NCI-H748 (cell line): ENCODE data around the gene TLL2.

Source experiments
- DNase-seq: peaks from one replicate; lab custom pipeline; 2025; ENCODE audit not compliant: unreplicated experiment; lab: John Stamatoyannopoulos, UW

TLL2 gene

DNA sequence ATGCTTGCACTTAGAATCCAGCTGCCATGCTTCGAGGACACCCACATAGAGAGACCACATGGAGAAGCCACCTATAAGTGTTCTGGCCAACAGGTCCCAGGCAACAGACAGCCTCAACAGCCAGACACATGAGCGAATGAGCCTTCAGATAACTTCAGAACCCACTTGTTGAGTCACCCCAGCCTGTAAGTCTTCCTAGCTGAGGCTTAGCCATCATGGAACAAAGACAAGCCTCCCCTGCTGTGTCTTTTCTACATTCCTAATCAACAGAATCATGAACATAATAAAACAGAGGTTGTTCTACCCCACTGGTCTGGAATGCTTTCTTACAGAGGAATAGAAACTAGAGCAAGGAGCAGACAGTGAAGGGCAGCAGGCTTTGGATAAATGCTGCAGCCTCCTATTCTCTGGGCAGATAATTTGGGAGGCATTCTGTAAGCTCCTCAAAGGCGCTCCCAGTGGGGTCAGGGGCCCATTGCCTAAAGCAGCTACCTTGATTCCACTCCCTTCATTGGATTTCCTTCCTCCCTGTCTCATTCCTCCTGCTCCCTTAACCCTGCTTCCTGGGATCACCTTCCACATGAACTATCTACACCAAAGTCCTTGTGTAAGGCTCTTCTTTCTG, 4.6 kb downstream of the TLL2 start:
- no peak for DNase-seq

DNA sequence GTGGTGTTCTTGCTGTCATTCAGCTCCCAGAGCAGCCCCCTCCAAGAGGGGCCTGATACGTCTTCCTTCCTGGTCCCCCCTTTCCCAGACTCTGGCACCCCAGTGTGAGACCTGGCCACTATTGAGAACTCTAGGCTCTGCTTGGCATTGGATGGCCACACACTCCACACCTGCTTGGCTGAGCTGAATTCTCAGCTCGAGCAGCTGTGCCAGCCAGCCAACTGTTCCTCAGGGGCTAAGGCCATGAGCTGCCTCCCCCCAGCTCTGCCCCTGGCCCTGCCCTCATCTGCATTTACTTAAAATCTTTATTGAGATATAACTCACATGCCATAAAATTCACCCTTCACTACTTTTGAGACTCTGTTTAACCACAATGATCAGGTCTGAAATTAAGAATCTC, 6.7 kb downstream of the TLL2 start:
- DNase-seq: no peak

DNA sequence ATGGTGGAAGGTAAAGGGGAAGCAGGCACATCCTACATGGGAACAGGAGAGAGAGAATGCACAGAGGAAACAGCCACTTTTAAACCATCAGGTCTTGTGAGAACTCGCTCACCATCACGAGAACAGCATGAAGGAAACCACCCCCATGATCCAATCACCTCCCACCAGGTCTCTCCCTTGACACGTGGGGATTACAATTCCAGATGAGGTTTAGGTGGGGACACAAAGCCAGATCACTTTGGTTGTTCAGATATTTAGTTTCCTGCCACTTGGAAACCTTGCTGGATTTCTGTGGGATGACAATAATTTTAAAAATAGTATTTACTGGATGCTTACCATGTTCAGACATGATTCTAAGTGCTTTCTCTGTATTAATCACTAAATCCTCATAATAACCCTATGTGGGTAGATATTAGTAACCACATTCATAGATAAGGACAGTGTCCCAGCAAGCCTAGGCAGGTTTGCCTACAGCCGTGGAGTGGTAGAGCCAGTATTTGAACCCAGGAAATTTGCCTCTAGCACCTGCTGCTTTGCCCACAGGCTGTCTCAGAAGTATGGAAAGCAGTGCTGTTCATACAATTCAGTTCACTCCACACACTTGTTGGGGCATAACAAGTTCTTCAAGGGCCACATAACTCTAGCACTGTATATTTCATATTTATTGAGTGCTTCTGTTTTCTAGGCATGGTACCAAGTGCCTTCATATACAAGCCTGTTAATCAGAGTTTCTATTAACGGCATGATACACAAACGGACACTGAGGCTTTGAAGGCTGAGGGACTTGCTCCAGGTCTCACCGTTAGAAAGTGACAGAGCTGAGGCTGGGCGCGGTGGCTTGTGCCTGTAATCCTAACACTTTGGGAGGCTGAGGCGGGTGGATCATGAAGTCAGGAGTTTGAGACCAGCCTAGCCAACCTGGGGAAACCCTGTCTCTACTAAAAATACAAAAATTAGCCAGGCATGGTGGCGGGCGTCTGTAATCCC, 8.3 kb downstream of the TLL2 start:
- DNase-seq: no peak

DNA sequence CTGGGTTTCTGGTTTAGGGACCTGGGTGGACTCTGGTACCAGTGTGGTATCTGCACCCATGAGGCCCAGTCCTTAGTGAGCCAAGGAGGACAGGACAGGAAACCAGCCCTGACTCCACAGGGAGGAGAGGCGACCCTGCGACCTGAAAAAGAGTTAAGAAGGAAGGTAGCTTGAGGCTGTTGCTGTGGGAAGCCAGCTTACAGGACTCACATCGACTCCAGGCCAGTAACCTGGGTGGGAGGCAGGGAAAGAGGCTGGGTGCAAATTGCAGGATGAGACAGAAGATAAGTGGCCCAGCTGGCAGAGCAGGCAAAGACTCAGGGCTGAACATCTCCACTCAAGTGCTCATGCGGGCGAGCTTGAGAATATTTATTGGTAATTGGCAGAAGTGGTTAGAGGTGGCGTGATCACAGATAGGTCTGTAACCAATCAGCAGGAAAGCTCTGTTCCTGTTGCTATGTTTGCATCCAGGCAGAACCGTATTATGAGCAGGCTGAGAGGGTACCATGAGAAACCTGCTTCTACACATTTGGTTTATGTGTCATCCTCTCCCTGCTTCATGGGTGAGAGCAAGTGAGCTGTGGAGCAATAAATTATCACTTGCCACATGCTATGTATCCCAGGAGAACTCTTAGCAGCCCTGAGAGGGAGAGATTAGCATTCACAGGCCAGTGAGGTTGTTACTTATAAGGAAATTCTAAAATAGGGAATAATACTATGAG, 11.0 kb downstream of the TLL2 start:
- no peak for DNase-seq

DNA sequence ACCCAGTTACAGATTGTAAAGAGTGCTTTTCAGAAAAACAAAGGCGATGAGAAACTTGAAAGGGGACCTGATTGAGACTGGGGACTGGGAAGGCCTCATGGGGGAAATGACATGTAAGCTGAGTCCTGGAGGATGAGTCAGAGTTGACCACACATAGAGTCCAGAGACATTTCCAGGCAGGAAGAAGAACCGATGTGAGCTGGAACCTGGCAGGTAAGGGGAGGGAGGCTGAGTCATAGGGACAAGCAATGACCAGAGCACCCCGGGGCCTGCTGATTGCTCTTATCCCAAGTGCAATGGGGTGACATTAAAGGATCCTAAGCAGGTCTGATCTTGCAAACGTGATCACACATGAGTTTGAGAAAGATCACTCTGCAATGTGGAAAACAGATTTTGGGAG, 11.7 kb downstream of the TLL2 start:
- DNase-seq: no peak

DNA sequence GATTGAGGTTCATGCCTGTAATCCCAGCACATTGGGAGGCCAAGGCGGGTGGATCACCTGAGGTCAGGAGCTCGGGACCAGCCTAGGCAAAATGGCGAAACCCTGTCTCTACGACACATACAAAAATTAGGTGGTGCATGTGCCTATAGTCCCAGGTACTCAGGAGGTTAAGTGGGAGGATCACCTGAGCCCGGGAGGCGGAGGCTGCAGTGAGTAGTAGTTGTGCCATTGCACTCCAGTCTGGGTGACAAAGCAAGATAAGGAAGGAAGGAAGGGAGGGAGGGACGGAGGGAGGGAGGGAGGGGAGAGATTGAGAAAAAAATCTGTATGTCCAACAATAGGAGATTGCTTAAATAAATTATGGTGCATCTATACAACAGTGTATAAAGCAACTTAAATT, 13.2 kb downstream of the TLL2 start:
- DNase-seq: no peak

DNA sequence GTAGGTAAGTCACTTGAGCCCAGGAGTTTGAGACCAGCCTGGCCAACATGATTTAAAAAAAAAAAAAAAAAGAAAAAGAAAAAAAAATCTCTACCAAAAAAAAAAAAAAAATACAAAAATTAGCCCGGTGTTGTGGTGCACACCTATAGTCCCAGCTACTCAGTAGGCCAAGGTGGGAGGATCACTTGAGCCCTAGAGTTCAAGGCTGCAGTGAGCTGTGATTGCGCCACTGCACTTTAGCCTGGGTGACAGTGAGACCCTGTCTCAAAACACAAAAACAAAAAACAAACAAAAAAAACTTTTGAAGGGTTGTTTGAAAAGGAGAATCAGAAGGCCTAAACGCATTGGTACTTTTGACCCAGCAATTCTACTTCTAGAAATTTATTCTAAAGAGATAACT, 13.7 kb downstream of the TLL2 start:
- no peak for DNase-seq

DNA sequence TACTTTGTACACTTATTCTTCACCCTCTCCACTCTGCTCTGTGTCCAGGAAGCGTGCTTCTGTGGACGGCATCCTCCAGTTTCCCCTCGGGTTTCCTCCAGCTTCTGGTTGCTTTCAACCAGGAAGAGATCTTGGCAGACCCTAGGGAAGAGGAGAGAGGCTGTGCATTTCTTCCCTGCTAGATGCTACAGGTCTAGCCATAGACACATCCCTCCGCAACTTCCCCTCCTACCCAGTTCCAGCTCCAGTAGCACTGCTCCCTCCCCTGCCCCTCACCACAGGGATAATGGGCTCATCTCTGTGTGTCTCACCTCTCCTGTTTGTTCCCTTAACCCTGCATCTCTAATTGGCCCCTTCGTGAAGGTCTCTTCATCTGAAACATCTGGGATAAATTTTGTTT, 16.3 kb downstream of the TLL2 start:
- DNase-seq: no peak

DNA sequence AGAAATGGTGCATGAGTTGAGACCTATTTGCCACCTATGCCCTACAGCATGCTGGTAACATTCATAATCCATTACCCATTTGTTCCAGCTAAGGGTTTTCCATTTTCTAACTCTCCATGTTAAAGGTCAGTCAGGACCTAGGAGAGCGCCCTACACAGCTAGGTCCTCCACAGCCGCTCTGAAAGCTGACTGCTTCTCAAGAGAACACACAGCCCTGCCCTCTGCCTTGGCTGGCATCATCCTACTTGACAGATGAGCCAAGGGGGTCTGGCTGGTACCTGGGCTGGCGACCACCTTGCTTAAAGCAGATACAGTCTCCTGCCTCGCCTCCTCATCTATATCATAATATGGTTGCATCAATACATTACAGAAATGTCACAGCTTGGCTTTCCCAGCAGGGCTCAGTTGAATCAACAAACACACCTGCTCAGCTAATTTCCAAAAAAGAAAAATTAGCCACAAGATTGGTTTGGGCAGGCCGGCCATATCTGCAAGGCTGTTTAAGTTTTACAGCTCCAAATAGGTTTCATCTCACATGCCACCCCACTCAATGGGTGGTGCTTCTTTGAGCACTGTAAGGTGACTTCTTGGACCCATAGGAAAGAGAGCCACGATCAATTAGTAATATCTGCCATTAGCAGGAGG, 17.3 kb downstream of the TLL2 start:
- no peak for DNase-seq

DNA sequence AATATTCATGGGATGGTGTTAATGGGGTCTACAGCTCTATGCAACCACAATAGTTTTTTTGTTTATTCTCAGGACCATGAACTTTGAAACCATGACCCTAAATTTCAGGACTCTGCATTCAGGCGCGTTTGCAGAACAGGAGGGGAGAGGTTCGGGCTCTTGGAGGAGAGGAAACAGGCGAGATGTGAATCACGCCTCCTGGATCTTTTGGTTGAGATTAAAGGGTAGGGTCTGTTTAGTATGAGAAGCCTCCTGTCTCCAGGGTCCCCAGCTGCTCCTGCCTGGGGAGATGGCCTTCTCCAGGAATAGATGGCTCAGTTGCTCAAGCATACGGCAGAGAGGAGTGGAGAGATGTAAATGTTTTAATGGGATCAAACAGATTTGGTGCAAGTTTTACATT, 18.2 kb downstream of the TLL2 start:
- no peak for DNase-seq

DNA sequence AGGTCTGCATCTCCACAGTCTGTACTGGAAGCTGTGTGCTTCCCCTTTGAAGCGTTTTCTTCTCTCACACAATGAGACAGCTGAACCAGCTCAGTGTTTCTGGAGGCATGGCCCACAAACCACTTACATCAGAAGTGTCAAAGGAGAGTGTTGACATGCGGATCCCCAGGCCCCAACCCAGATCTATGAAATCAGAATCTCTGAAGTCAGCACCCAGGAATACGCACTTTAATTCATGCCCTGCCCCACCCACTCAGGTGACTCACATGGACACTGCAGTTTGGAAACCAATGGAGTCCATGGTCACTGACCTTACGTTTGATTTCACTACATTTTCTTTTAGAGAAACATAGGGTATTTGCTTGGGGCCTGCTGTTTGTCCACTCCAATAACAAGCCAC, 19.0 kb downstream of the TLL2 start:
- DNase-seq: no peak

DNA sequence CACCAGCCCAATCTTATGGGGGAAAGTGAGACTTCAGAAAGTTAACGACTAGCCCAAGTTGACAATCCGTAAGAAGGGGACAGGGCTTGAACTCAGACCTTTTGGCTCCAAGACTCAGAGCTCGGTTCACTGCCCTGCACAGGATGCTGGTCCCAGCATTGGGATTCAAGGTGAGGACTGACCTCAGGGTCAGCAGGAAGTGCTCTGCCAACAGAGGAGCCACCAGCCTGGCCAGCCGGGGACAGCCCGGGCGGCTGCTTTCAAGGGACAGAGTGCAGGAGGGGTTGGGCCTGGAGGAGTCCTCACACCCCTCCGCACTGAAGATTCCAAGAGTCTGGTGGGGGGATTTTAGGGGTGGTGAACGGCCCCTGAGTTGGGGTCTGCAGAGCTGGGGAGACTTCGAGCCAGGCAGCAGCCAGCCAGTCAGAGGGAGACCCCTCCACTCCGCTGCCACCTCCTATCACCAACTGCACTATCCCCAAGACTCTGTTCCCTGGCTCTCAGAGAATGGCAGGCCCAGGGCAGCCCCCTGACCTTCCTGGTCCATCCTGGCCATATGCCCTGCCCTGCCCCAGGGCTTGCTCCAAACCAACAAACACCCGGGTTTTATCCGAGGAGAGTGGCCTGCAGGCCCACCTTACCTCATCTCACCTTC, 19.7 kb downstream of the TLL2 start:
- no peak for DNase-seq

DNA sequence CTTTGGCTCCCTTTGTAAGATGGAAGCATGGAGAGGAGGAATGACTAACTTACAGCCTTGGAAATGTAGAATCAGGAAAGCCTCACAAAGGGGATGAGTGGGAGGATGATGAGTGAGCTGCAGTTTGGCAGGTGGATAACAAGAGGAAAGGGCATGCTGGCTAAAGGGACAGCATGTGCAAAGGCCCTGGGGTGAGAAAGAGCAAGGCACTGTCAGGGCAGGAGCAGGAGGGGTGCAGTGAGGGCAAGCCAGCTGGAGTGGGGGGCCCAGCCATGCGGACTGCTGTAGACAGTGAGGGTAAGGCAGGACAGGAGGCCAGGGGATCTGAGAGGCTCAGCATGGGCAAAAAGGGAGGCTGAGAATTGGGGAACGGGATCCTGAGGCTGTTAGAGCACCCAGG, 20.5 kb downstream of the TLL2 start:
- no peak for DNase-seq

DNA sequence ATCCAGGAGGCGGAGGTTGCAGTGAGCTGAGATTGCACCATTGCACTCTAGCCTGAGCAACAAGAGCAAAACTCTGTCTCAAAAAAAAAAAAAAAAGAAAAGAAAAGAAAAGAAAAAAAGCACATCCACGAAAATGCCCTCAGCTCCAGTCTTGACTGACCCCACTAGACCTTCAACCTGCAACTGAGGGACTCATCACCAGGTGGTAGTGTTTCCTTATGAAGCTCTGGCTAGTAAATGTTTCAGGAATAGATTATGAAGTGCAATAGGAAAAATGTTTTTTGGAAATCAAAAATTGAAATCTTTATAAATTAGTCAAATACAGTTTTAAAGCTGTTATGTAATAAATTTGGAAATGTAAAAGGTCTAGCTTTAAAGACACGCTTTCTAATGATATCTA, 22.4 kb downstream of the TLL2 start:
- DNase-seq: no peak

DNA sequence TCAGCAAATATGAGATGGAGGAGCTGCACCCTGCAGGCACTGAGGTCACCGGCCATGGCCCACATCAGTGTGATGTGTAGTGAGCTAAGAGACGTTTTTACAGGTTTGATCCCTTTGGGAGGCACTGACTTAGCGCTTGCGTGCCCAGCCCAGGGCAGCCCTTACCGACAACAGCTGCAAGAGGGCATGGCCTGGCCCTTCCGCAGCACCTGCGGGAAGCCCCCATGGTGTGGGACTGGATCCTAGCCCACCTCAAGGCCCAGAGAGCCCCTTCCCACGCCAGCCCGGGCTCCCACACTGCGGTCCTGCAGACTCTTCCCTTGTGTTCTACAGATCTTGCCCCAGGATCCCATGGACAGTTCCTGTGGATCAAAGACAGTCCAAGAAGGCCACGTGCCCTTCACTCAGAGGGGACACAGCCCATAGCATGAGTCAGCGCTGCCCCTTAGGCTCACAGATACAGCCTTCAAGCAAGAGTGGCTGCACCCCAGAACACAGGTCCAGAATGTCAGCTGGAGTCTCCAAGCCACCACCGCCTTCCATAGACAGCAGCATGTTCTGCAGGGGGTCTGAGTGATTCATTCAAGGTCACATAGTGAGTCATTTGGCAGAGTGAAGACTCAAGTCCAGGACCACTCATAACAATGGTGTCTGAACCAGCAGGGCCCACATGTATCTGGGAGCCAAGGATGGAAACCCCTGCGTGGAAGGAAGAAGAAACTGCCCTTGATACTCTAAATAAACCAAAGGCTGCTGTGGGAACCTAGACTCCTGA, 25.4 kb downstream of the TLL2 start:
- DNase-seq: no peak

DNA sequence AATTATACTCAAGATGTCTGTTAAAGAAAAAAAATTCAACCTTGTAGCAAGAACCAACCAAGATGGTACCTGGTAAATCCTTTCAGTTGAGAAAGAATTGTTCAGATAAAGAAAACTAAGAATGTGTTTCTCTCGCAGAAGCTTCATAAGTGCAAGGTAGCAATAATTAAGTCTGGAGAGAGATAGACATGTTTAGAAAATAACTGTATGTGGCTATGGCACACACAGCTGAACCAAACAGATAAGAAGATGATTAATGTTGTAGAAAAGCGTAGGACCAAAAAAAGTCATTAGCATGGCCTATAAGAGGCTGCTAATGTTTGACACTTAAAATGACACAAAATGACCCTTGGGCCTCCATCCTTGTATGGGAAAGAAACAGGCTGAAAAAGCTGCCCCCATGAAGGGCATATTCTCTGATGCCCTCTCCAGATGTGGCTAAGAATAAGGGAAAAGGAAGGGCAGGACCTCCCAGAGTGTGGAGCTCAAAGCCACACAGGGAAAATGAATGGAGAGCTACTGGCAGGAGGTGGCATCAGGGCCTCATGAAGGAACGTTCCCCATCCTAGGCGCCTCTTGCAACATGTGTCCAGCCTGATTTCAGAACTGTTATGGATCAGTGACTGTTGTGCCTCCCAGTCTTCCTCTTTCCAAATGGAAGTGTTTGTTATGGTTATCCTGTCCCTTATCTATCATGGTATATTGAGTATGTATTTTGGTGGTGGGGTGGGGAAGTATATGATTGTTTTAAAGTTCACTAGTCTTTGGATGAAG, 30.7 kb downstream of the TLL2 start:
- no peak for DNase-seq

DNA sequence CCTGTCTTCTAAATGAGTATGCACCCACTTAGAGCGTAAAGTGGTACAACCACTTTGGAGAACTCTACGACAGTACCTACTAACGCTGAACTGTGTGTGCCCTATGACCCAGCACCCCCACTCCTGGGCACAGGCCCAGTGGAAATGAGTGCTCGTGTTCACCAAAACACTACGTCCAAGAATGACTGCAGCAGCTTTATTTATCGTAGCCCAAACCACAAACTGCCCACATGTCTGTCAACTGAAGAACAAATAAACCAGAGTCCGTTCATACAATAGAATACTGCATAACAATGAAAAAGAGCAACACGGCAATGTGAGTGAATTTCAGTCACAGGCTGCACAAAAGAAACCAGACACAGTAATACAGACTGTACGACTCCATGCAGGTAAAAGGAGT, 35.4 kb downstream of the TLL2 start:
- no peak for DNase-seq

DNA sequence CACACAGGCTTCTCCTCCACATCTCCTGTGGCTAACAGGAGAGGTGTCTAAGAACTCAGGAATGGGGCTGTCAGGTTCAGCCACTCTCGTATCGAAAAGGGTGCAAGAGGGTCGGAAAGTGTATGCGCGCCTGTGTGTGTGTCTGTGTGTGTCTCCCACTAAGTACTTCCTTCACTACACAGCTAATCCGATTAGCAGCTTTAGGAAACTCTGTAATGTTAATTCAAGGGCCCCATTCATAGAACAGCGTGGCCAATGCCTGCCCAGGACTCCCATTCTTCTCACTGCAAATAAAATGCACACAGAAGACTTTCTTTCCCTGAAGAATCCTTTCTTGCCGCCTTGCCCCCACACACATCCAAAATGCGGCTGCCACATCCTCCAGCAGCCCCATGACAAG, 39.9 kb downstream of the TLL2 start:
- DNase-seq: no peak

DNA sequence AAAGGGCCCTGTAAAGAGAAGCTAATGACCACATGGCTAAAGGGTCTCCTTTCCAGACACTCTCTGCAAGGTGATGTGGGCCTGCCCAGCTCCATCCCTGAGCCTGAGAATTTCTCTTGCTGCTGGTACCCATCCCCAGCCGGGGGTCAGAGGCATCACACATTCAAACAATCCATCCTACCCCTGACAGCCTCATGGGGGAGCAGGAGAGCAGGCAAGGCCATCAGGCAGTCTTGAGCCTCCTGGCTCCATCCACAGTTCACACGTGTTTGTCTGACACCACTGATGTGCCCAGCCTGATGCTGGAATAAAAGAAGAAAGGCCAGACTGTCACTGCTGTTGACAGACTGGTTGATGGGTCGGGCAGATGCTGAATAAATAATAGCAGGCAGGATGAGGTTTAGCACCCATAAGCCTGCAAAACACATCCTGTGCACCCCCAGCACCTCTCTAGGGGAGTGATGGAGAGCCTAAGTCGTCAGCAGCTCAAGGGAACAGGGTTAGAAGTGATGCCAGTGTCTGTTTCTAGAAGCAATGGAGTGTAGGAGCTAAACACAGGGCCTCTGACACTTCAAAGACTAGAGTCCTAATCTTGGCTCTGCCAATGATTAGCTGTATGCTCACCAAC, 43.5 kb downstream of the TLL2 start:
- peak; percentile 35 for DNase-seq
